Keratinocyte (primary cell): Measurements from ENCODE around the gene TOB2.

Source experiments
- CTCF ChIP-seq, 3 experiments: IDR thresholded peaks in 1 of 3; conservative IDR thresholded peaks in 1 of 3; optimal IDR thresholded peaks in 1 of 3; 2 replicates in 2 of 3; 3 replicates in 1 of 3; pipeline versions ENCODE3 to v1.5.1; 2011; ENCODE audit warnings: low read length in 3 of 3, mild to moderate bottlenecking in 3 of 3, moderate library complexity in 2 of 3, control low read depth in 1 of 3, inconsistent platforms in 1 of 3; ENCODE audit not compliant: insufficient read depth in 2 of 3; ENCODE audit errors: extremely low read depth in 1 of 3
- EZH2 ChIP-seq: IDR thresholded peaks from one replicate; pipeline ENCODE4 v1.6.1; 2012; ENCODE audit warnings: inconsistent platforms, mild to moderate bottlenecking, low read length, moderate library complexity

GRCh38 chr22:41470886-41471285 lies 24.3 kb upstream of the TOB2 start:
- no peak for TF ChIP-seq CTCF (optimal IDR thresholded peaks at IDR 0.05 in 1 of 3, IDR thresholded peaks at IDR 0.05 in 1 of 3, conservative IDR thresholded peaks at IDR 0.05 in 1 of 3; ENCODE audit: extremely low read depth in 1 of 3, insufficient read depth in 2 of 3, low read length in 3 of 3)
- TF ChIP-seq EZH2: no peak
